Ascending aorta (tissue), 2 donors: ENCODE measurements around the gene PRRC2B. TPM values are rescaled to one million over a fixed set of nuclear protein-coding genes. Genes with fewer than 3 reads are reported as not detected.
"Not testable (repeated sequence)": the region's sequence is repeated elsewhere in the genome, so short reads cannot be mapped to it uniquely, and the experiment has no call there.

Experiments
- DNase-seq, 2 donors: peaks; one replicate each; pipeline ENCODE4 v3.0.0-alpha.2; 2019; ENCODE audit warnings: low spot score in 2 of 2
- H3K27ac ChIP-seq, 2 donors: fragments of 200-600 bp; sonication (generic); one replicate each; pipeline ENCODE4 v1.5.1; 2016 to 2017; ENCODE audit warnings: mild to moderate bottlenecking in 1 of 2
- H3K27me3 ChIP-seq: fragments of 200-600 bp; sonication (generic); one replicate; pipeline ENCODE4 v1.5.1; 2017
- H3K36me3 ChIP-seq, 2 donors: fragments of 200-600 bp; sonication (generic); one replicate each; pipeline ENCODE4 v1.5.1; 2016
- H3K4me1 ChIP-seq, 2 donors: fragments of 200-600 bp; sonication (generic); one replicate each; pipeline ENCODE4 v1.5.1; 2016 to 2017; ENCODE audit warnings: mild to moderate bottlenecking in 1 of 2
- H3K4me3 ChIP-seq, 2 donors: fragments of 200-600 bp; sonication (generic); one replicate each; pipeline ENCODE4 v1.5.1; 2016 to 2017; ENCODE audit warnings: mild to moderate bottlenecking in 1 of 2
- H3K9me3 ChIP-seq, 2 donors: fragments of 200-600 bp; sonication (generic); one replicate each; pipeline ENCODE4 v1.5.1; 2016
- CTCF ChIP-seq, 3 experiments: fragments of 200-600 bp in 2 of 3; fragments of 450-650 bp in 1 of 3; sonication (generic) in 2 of 3; IDR thresholded peaks; one replicate each; pipeline ENCODE4 v1.5.1; 2016 to 2019; ENCODE audit warnings: antibody characterized with exemption in 3 of 3, mild to moderate bottlenecking in 1 of 3, moderate library complexity in 1 of 3
- intact Hi-C: fragments of 100-400 bp; cut with DNase I; formaldehyde crosslinking; loops from one replicate; pipeline ENCODE4 v1.15.1; 2023
- total RNA-seq: library from RNA; depleted of rRNA; stranded (reverse); fragments of >200 nt; gene quantifications from one replicate; pipeline ENCODE4 v1.1.0, GENCODE V29; 2016

PRRC2B gene
- total RNA-seq, 1 donor from 2014 or later = 199 TPM

DNA sequence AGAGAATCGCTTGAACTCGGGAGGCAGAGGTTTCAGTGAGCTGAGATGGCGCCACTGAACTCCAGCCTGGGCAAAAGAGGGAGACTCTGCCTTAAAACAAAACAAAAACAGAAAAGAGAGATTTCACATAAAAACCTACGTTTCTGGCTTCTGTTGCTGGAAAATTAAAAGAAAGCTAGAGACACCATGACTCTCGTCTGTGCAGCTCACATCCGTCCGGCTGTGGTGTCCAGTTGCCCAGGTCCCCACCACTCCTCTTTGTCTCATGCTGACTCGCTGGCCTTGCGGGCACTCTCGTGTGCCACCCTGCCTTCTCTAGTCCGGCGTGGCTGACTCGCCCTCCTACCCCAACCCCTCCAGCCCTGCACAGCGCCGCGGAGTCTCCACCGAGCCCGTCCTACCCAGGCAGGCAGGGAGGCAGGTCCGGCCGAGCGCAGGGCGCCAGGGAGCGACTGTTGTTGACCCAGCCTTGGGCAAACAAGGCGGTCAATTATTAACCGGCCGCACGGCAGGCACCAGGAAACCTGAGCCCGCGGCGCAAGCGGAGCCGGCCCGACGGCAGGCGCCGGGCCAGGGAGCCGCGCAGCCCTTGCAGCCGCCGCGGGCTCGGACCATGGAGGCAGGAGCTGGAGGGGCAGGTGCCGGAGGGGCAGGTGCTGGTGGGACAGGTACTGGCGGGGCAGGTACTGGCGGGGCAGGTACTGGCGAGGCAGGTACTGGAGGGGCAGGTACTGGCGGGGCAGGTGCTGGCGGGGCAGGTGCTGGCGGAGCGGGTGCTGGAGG, 151.3 kb downstream of the PRRC2B start, which contains the start of gene PRRT1B:
PRRT1B (plus strand) TSS at position 521 of the 783 bp plus-strand sequence; CDS start at position 614, 93 bp downstream.
- H3K36me3 ChIP-seq = no peaks in the 10 kb centered on the region
- intact Hi-C loops = no loop called here
- H3K27me3 ChIP-seq = no peaks in the 10 kb centered on the region
- TF ChIP-seq CTCF (IDR thresholded peaks at IDR 0.05) = no peak
- H3K9me3 ChIP-seq = peaks cover 10 to 26% of the 10 kb centered on the region in 2 donors
- H3K4me3 ChIP-seq = peak within 1 kb of the TSS; percentile 51 to 52
- H3K27ac ChIP-seq = no peak within 1 kb of the TSS
- DNase-seq = no peak
- H3K4me1 ChIP-seq = peaks cover 0 to 11% of the 10 kb centered on the region in 2 donors

- peaks cover 0 to 11% of the 10 kb centered on the region in 2 donors for H3K4me1 ChIP-seq
- H3K27me3 ChIP-seq = no peaks in the 10 kb centered on the region
- peak overlapping the region; percentile 51 to 52 for H3K4me3 ChIP-seq
- H3K9me3 ChIP-seq = peaks cover 10 to 26% of the 10 kb centered on the region in 2 donors
- H3K36me3 ChIP-seq = no peaks in the 10 kb centered on the region
- H3K27ac ChIP-seq = no peak overlapping the region
- intact Hi-C loops = no loop called here
- no peak for DNase-seq
- TF ChIP-seq CTCF (IDR thresholded peaks at IDR 0.05) = no peak
Observed at GRCh38 chr9:131545786-131546335, 152.0 kb downstream of the PRRC2B start.

DNA sequence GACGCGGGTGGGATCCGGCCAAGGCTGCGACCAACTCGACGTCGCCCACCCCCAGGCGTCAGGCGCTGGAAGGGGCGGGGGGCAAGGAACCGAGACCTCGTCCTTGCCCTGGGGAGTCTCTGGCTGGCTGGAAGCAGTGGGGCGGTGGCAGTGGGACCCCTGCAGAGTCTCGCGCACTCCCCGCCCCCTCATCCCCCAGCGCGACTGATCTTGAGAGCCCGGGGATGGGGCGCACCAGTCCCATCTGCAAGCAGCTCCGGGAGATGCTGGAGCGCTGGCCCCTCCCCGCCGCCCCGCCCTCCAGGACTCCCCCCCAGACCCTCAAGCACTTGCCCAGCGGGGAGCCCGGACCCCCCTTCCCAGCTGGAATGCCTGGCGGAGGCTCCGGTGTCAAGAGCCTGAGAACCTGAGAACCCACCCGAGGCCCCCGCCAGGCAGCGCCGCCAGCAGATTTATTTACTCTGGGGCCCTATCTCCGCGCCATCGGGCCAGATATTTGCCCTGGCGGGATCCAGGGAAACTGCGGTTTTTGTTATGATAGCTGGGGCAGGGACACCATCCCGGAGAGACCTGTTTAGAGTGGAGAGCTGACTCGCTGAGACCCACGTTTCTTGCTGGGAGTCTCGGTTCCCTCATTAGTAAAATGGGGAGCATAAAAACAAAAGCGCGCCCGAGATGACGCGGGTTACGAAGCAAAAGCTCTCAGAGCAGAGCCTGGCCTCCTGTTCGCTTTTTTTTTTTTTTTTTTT, 152.6 kb downstream of the PRRC2B start:
- no peak for TF ChIP-seq CTCF (IDR thresholded peaks at IDR 0.05)
- Histone ChIP-seq H3K27me3 (no peaks in the 10 kb centered on the region), H3K4me1 (peaks cover 0 to 11% of the 10 kb centered on the region in 2 donors), H3K9me3 (peaks cover 10 to 26% of the 10 kb centered on the region in 2 donors), H3K4me3 (peak overlapping the region; percentile 51 to 52), H3K27ac (no peak overlapping the region), H3K36me3 (no peaks in the 10 kb centered on the region)
- DNase-seq = no peak
- intact Hi-C loops = no loop called here

DNA sequence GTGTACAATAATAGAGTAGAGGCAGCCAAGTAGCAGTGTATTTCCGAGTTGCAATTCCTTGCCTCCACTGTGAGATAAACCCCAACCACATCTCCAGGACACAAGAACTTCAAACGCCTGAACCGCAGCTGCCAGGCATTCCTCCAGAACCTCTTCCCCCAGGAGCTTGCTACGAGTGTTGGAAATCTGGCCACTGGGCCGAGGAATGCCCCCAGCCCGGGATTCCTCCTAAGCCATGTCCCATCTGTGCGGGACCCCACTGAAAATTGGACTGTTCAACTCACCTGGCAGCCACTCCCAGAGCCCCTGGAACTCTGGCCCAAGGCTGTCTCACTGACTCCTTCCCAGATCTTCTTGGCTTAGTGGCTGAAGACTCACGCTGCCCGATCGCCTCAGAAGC, 155.3 kb downstream of the PRRC2B start:
- H3K36me3 ChIP-seq, H3K27me3 ChIP-seq, intact Hi-C loops, H3K27ac ChIP-seq, DNase-seq, H3K9me3 ChIP-seq, H3K4me3 ChIP-seq: not testable (repeated sequence)
- peaks cover 0 to 11% of the 10 kb centered on the region in 2 donors for H3K4me1 ChIP-seq

Other genes with a start within 250 kb of the PRRC2B start
- gene FAM78A, start 117.6 kb upstream of the PRRC2B start, total RNA-seq = 6.2 TPM
- 15.8 TPM for gene PLPP7, start 104.4 kb upstream of the PRRC2B start, total RNA-seq
- gene POMT1, start 108.8 kb downstream of the PRRC2B start, total RNA-seq = 128 TPM
- 39.8 TPM for gene UCK1, start 137.2 kb downstream of the PRRC2B start, total RNA-seq
- not detected for gene PRRT1B, start 151.4 kb downstream of the PRRC2B start, total RNA-seq